ENCODE measurements around the gene TSTD2. TPM values are rescaled to one million over a fixed set of nuclear protein-coding genes. Genes with fewer than 3 reads are reported as not detected.

TSTD2 gene
- total and polyA plus RNA-seq, 4 experiments from 2014 or later, result 7.2 to 18.4 (median 12.8) TPM

- Histone ChIP-seq H3K9me3 (ENCODE audit: control insufficient read depth in 1 of 2, low read length in 2 of 2) (no peaks in the 10 kb centered on the region), H3K4me3 (ENCODE audit: low read length in 2 of 2) (no peak overlapping the region), H3K4me1 (ENCODE audit: insufficient read depth, low read length) (no peaks in the 10 kb centered on the region), H3K36me3 (ENCODE audit: insufficient read depth, low read length) (no peaks in the 10 kb centered on the region), H3K27ac (ENCODE audit: low read depth, low read length) (no peak overlapping the region), H3K27me3 (ENCODE audit: insufficient read depth, low read length) (no peaks in the 10 kb centered on the region)
- intact Hi-C loops (cut with micrococcal nuclease), result no loop called here
- no peaks in the 10 kb centered on the region for H3K4me1 Mint-ChIP-seq
- no peak overlapping the region for H3K27ac Mint-ChIP-seq
- ChIA-PET CTCF (ENCODE audit: partially characterized antibody) (interaction anchor here (0.9 kb wide), 1 partner anchor 45 kb away, joined by 3 read pairs; no protein-coding TSS in a partner anchor), POLR2A (ENCODE audit: partially characterized antibody) (no interaction called here)
- H3K4me3 Mint-ChIP-seq, result no peak overlapping the region
- H3K9me3 Mint-ChIP-seq, result no peaks in the 10 kb centered on the region
- H3K36me3 Mint-ChIP-seq, result no peaks in the 10 kb centered on the region
- no peak for DNase-seq
- peaks cover 14 to 32% of the 10 kb centered on the region in 2 donors for H3K27me3 Mint-ChIP-seq
Measured at GRCh38 chr9:97553141-97553540, 80.0 kb downstream of the TSTD2 start.

- no peak overlapping the region for H3K4me3 Mint-ChIP-seq
Measured at GRCh38 chr9:97551308-97551707, 81.9 kb downstream of the TSTD2 start.

GRCh38 chr9:97550386-97550785, 82.8 kb downstream of the TSTD2 start:
- no peaks in the 10 kb centered on the region for H3K4me1 Mint-ChIP-seq
- ChIA-PET CTCF (ENCODE audit: partially characterized antibody) (no interaction called here), POLR2A (ENCODE audit: partially characterized antibody) (no interaction called here)
- no peak overlapping the region for H3K4me3 Mint-ChIP-seq
- no peaks in the 10 kb centered on the region for H3K4me1 ChIP-seq (ENCODE audit: insufficient read depth, low read length)
- H3K9me3 Mint-ChIP-seq, result no peaks in the 10 kb centered on the region
- no peak for DNase-seq
- peaks cover 9 to 24% of the 10 kb centered on the region in 2 donors for H3K27me3 Mint-ChIP-seq
- no peaks in the 10 kb centered on the region for H3K36me3 Mint-ChIP-seq
- intact Hi-C loops (cut with micrococcal nuclease), result no loop called here
- no peak overlapping the region for H3K27ac Mint-ChIP-seq
- H3K36me3 ChIP-seq (ENCODE audit: insufficient read depth, low read length), result no peaks in the 10 kb centered on the region
- H3K27me3 ChIP-seq (ENCODE audit: insufficient read depth, low read length), result no peaks in the 10 kb centered on the region
- H3K27ac ChIP-seq (ENCODE audit: low read depth, low read length), result no peak overlapping the region
- H3K4me3 ChIP-seq (ENCODE audit: low read length in 2 of 2), result no peak overlapping the region
- no peaks in the 10 kb centered on the region for H3K9me3 ChIP-seq (ENCODE audit: control insufficient read depth in 1 of 2, low read length in 2 of 2)

More at GRCh38 chr9:97551308-97551707, 81.9 kb downstream of the TSTD2 start:
- no peaks in the 10 kb centered on the region for H3K9me3 ChIP-seq (ENCODE audit: control insufficient read depth in 1 of 2, low read length in 2 of 2)
- H3K9me3 Mint-ChIP-seq, result no peaks in the 10 kb centered on the region
- H3K4me3 ChIP-seq (ENCODE audit: low read length in 2 of 2), result no peak overlapping the region
- H3K36me3 Mint-ChIP-seq, result no peaks in the 10 kb centered on the region
- H3K4me1 ChIP-seq (ENCODE audit: insufficient read depth, low read length), result no peaks in the 10 kb centered on the region
- no peaks in the 10 kb centered on the region for H3K27me3 ChIP-seq (ENCODE audit: insufficient read depth, low read length)
- H3K4me1 Mint-ChIP-seq, result no peaks in the 10 kb centered on the region
- H3K27ac Mint-ChIP-seq, result no peak overlapping the region
- intact Hi-C loops (cut with micrococcal nuclease), result no loop called here
- POLR2A ChIA-PET (ENCODE audit: partially characterized antibody), result no interaction called here
- no peak for DNase-seq
- H3K36me3 ChIP-seq (ENCODE audit: insufficient read depth, low read length), result no peaks in the 10 kb centered on the region
- no peak overlapping the region for H3K27ac ChIP-seq (ENCODE audit: low read depth, low read length)
- CTCF ChIA-PET (ENCODE audit: partially characterized antibody), result no interaction called here
- H3K27me3 Mint-ChIP-seq, result peaks cover 12 to 31% of the 10 kb centered on the region in 2 donors

Other genes starting within 250 kb of the TSTD2 start
- gene TDRD7, start 221.3 kb downstream of the TSTD2 start, total RNA-seq, result 10 to 100 TPM; 12.7 to 13.6 TPM
- 10 to 100 TPM in 1 of 2 donors, 1 to 10 TPM in 1; 5.6 to 10.1 TPM for gene TDRD7, start 221.3 kb downstream of the TSTD2 start, polyA plus RNA-seq
- gene TMOD1, start 131.7 kb downstream of the TSTD2 start, total RNA-seq, result 1 to 10 TPM; 2.6 to 2.7 TPM
- gene TMOD1, start 131.7 kb downstream of the TSTD2 start, polyA plus RNA-seq, result 1 to 10 TPM; 2.1 to 3.3 TPM
- 10 to 100 TPM; 40.7 to 50.8 TPM for gene NCBP1, start 453 bp upstream of the TSTD2 start, total RNA-seq
- gene NCBP1, start 453 bp upstream of the TSTD2 start, polyA plus RNA-seq, result 10 to 100 TPM; 12.5 to 20.0 TPM
- gene XPA, start 64.0 kb upstream of the TSTD2 start, total RNA-seq, result 10 to 100 TPM; 24.0 to 25.5 TPM
- gene XPA, start 64.0 kb upstream of the TSTD2 start, polyA plus RNA-seq, result 10 to 100 TPM; 32.3 to 36.2 TPM
- not detected for gene FOXE1, start 219.9 kb upstream of the TSTD2 start, total RNA-seq
- not detected for gene FOXE1, start 219.9 kb upstream of the TSTD2 start, polyA plus RNA-seq

Data from CD4-positive, alpha-beta memory T cell (primary cell).